K562 (cell line): ENCODE measurements around the gene ABCA13. TPM values are rescaled to one million over a fixed set of nuclear protein-coding genes. Genes with fewer than 3 reads are reported as not detected.

Experiments used
- ATAC-seq: fragments of 200-7000 bp; cut with Tn5 transposase; 3 replicates; pipeline ENCODE4 v1.9.1; 2020; ENCODE audit warnings: moderate library complexity
- BruUV-seq: library from RNA; stranded (reverse); fragments of 400-500 nt; replicated peaks from 2 replicates; lab custom pipeline; 2021; lab: Mats Ljungman, UMichigan
- CTCF ChIA-PET: fragments of 300-600 bp; formaldehyde crosslinking; extraction: SDS; loops from one replicate; lab custom pipeline; 2021; ENCODE audit warnings: low intra/inter-chr PET ratio; lab: Yijun Ruan, JAX
- POLR2A ChIA-PET: fragments of 300-600, 350-650 bp; sonication (Branson Sonifier 250); formaldehyde crosslinking; extraction: SDS; loops from one replicate; lab custom pipeline; 2021; ENCODE audit warnings: antibody characterized with exemption, inconsistent platforms; lab: Yijun Ruan, JAX
- DNase-seq, 4 experiments: peaks; one replicate each; pipeline versions ENCODE4 v3.0.0 to v3.0.0-alpha.2; 2011 to 2018; ENCODE audit warnings: low spot score in 3 of 4, mixed read lengths in 3 of 4; ENCODE audit errors: extremely low read depth in 1 of 4
- FAIRE-seq: peaks from 2 replicates; lab custom pipeline; 2011; peaks lifted over from hg19 to GRCh38; lab: Jason Lieb, UNC
- H2AFZ ChIP-seq: 2 replicates; pipeline ENCODE4 v1.6.0; 2011; ENCODE audit warnings: low read depth, low read length, control low read depth, inconsistent platforms
- H3K27ac ChIP-seq: fragments of 200-600 bp; 3 replicates; pipeline ENCODE4 v1.8.0; 2011; ENCODE audit warnings: low read depth, mild to moderate bottlenecking, control low read depth, inconsistent platforms, low read length, moderate library complexity, mixed read lengths; ENCODE audit errors: extremely low read depth
- H3K27me3 ChIP-seq, 2 experiments: fragments of 300-600 bp in 1 of 2; 2 replicates in 1 of 2; 3 replicates in 1 of 2; pipeline versions ENCODE4 v1.6.0 to v1.8.0; 2011; ENCODE audit warnings: inconsistent platforms in 2 of 2, low read length in 2 of 2, mild to moderate bottlenecking in 1 of 2, mixed read lengths in 1 of 2, moderate library complexity in 1 of 2; ENCODE audit not compliant: control insufficient read depth in 2 of 2, insufficient read depth in 2 of 2
- H3K36me3 ChIP-seq: fragments of 300-600 bp; 3 replicates; pipeline ENCODE4 v1.8.0; 2011; ENCODE audit warnings: mild to moderate bottlenecking, low read length, inconsistent platforms; ENCODE audit not compliant: control insufficient read depth, insufficient read depth
- H3K4me1 ChIP-seq, 2 experiments: fragments of 200-600 bp in 1 of 2; replicated peaks in 1 of 2; 2 replicates in 1 of 2; 3 replicates in 1 of 2; pipeline versions ENCODE4 v1.5.1 to v1.8.0; 2011; ENCODE audit warnings: inconsistent platforms in 2 of 2, low read length in 2 of 2, mild to moderate bottlenecking in 1 of 2, mixed read lengths in 1 of 2, moderate library complexity in 1 of 2; ENCODE audit not compliant: control insufficient read depth in 2 of 2, insufficient read depth in 2 of 2
- H3K4me2 ChIP-seq: 2 replicates; pipeline ENCODE4 v1.6.1; 2011; ENCODE audit warnings: low read length, control low read depth, inconsistent platforms, mixed read lengths; ENCODE audit not compliant: insufficient read depth
- H3K4me3 ChIP-seq: fragments of 200-600 bp; sonication (generic), shearing (Covaris generic); 2 replicates; pipeline ENCODE4 v1.5.1; 2016; ENCODE audit warnings: control low read depth, inconsistent platforms
- H3K79me2 ChIP-seq: fragments of 200-600 bp; 3 replicates; pipeline ENCODE4 v1.8.0; 2011; ENCODE audit warnings: low read length, inconsistent platforms; ENCODE audit not compliant: control insufficient read depth, insufficient read depth
- H3K9ac ChIP-seq, 2 experiments: 2 replicates each; pipeline versions ENCODE4 v1.6.0 to v1.6.1; 2011; ENCODE audit warnings: low read depth in 2 of 2, low read length in 2 of 2, control low read depth in 1 of 2, inconsistent platforms in 1 of 2, mild to moderate bottlenecking in 1 of 2, mixed read lengths in 1 of 2; ENCODE audit not compliant: insufficient read depth in 1 of 2
- H3K9me1 ChIP-seq: one replicate; pipeline ENCODE4 v1.6.0; 2011; ENCODE audit warnings: inconsistent platforms, mild to moderate bottlenecking, low read length, moderate library complexity; ENCODE audit not compliant: control insufficient read depth, insufficient read depth
- H3K9me3 ChIP-seq: replicated peaks from 2 replicates; pipeline ENCODE4 v1.5.1; 2011; ENCODE audit warnings: low read depth, low read length, inconsistent platforms; ENCODE audit not compliant: control insufficient read depth, insufficient read depth
- H4K20me1 ChIP-seq: replicated peaks from 2 replicates; pipeline ENCODE4 v1.6.1; 2011; ENCODE audit warnings: low read length, inconsistent platforms, mixed read lengths; ENCODE audit not compliant: control insufficient read depth, insufficient read depth
- ARHGAP35 ChIP-seq: fragments of 450-650 bp; IDR thresholded peaks from 2 replicates; pipeline ENCODE4 v1.6.1; 2018; ENCODE audit not compliant: partially characterized antibody
- BMI1 ChIP-seq: fragments of 150-350 bp; IDR thresholded peaks from 2 replicates; pipeline ENCODE4 v1.6.1; 2014; ENCODE audit warnings: low read length
- BRD4 ChIP-seq: fragments of 200-600 bp; sonication (generic); IDR thresholded peaks from 2 replicates; pipeline ENCODE4 v1.6.1; 2017; ENCODE audit warnings: inconsistent platforms
- FOXP4 ChIP-seq: sonication (generic); formaldehyde crosslinking; IDR thresholded peaks from 2 replicates; pipeline ENCODE4 v1.8.0; 2022; ENCODE audit warnings: mild to moderate bottlenecking, missing genetic modification reagents, borderline replicate concordance
- HDGF ChIP-seq: fragments of 450-650 bp; IDR thresholded peaks from 2 replicates; pipeline ENCODE4 v1.6.1; 2016
- IRF9 ChIP-seq: fragments of 450-650 bp; IDR thresholded peaks from 2 replicates; pipeline ENCODE4 v1.6.1; 2016; ENCODE audit warnings: missing biosample characterization, missing genetic modification characterization
- KLF10 ChIP-seq: fragments of 250-450 bp; sonication (Bioruptor Pico); IDR thresholded peaks from 2 replicates; pipeline ENCODE4 v1.6.1; 2021; ENCODE audit warnings: matching md5 sums
- MCM7 ChIP-seq, 2 experiments: fragments of 450-650 bp; IDR thresholded peaks; 2 replicates each; pipeline ENCODE4 v1.6.1; 2016 to 2018
- MYNN ChIP-seq, 2 experiments: sonication (generic); formaldehyde crosslinking in 1 of 2; IDR thresholded peaks; 2 replicates each; pipeline versions ENCODE4 v1.5.0 to v1.6.1; 2016 to 2020; ENCODE audit warnings: antibody characterized with exemption in 1 of 2, missing genetic modification reagents in 1 of 2
- PML ChIP-seq: IDR thresholded peaks from 2 replicates; pipeline ENCODE4 v1.6.1; 2012; ENCODE audit warnings: low read length, inconsistent platforms
- TCF7 ChIP-seq: sonication (generic); IDR thresholded peaks from 2 replicates; pipeline ENCODE4 v1.6.1; 2016; ENCODE audit warnings: antibody characterized with exemption, borderline replicate concordance
- TEAD1 ChIP-seq, 2 experiments: fragments of 450-650 bp in 1 of 2; sonication (generic) in 1 of 2; formaldehyde crosslinking; IDR thresholded peaks; 2 replicates each; pipeline versions ENCODE4 v1.4.0 to v1.8.0; 2020 to 2022; ENCODE audit warnings: mild to moderate bottlenecking in 2 of 2, missing genetic modification reagents in 1 of 2
- ZNF232 ChIP-seq: sonication (generic); formaldehyde crosslinking; IDR thresholded peaks from 2 replicates; pipeline ENCODE4 v1.8.0; 2022; ENCODE audit warnings: mild to moderate bottlenecking, missing genetic modification reagents
- ZNF274 ChIP-seq: IDR thresholded peaks from 2 replicates; pipeline ENCODE4 v1.6.1; 2011; ENCODE audit warnings: low read depth, mild to moderate bottlenecking, low read length, moderate library complexity, borderline replicate concordance
- ZNF76 ChIP-seq: fragments of 250-450 bp; sonication (Bioruptor Pico); IDR thresholded peaks from 2 replicates; pipeline ENCODE4 v1.4.0; 2020; ENCODE audit warnings: mild to moderate bottlenecking, moderate library complexity, borderline replicate concordance
- ZNF830 ChIP-seq: fragments of 250-450 bp; sonication (Bioruptor Pico); IDR thresholded peaks from 2 replicates; pipeline ENCODE4 v1.5.0; 2021; ENCODE audit warnings: mild to moderate bottlenecking
- WGBS: fragments of 100-300 bp; shearing (Covaris generic); methylation state at CpG from one replicate; pipeline ENCODE4 v1.1.6; 2016; ENCODE audit warnings: low coverage, mixed read lengths; ENCODE audit not compliant: insufficient coverage; ENCODE audit errors: missing lambda C conversion rate; 5-methylcytosine and 5-hydroxymethylcytosine counted together
- in situ Hi-C: fragments of 300-500 bp; cut with MboI; formaldehyde crosslinking; loops from 4 replicates; pipeline ENCODE4 v1.15.0; 2018; ENCODE audit warnings: inconsistent platforms, mixed read lengths
- intact Hi-C: fragments of 100-400 bp; cut with micrococcal nuclease; formaldehyde crosslinking; loops from 2 replicates; pipeline ENCODE4 v1.14.2; 2022
- polyA plus RNA-seq, 8 experiments: library from polyadenylated mRNA; depleted of rRNA in 4 of 8; stranded (reverse) in 5 of 8; unstranded in 3 of 8; fragments of >200 nt; fragmentation: Nextera tagmentation in 2 of 8; fragmentation: Illumina TruSeq in 1 of 8; extraction: Ambion mirVana in 2 of 8; extraction: Trizol in 1 of 8; gene quantifications; 2 replicates each; pipeline versions ENCODE4 v1.2.1 to v1.2.3, GENCODE V29; 2011 to 2014; ENCODE audit warnings: inconsistent platforms in 1 of 8, missing spikeins in 1 of 8
- total RNA-seq, 7 experiments: library from RNA; depleted of rRNA in 6 of 7; stranded (reverse); fragments of >200 nt in 6 of 7; fragmentation: Illumina TruSeq in 2 of 7; extraction: Trizol in 2 of 7; gene quantifications; 2 replicates each; pipeline versions ENCODE4 v1.2.1 to v1.2.3, GENCODE V29; 2011 to 2021; ENCODE audit warnings: low replicate concordance in 1 of 7

Gene ABCA13
- total and polyA plus RNA-seq, 9 of the 15 experiments (the other 6 are each of a cell fraction or from before 2014, with no cell fraction given) = 0.14 to 1.5 (median 0.38) TPM

GRCh38 chr7:48161407-48162125 is 9.7 kb upstream of the ABCA13 start:
- BruUV-seq = no TSS peak
- FAIRE-seq = no peak
- no peaks in the 10 kb centered on the region for H3K9me1 ChIP-seq
- POLR2A ChIA-PET = no interaction called here
- intact Hi-C loops = no loop called here
- TF ChIP-seq ZNF830 (no peak), BRD4 (no peak), IRF9 (tag) (no peak), ZNF274 (no peak), TCF7 (no peak), TEAD1 (CRISPR knock-in tag; IDR thresholded peaks at IDR 0.05) (no peak), ARHGAP35 (no peak), KLF10 (CRISPR knock-in tag) (no peak), ZNF76 (CRISPR knock-in tag) (no peak), MYNN (IDR thresholded peaks at IDR 0.05) (no peak), MYNN (CRISPR knock-in tag; IDR thresholded peaks at IDR 0.05) (no peak), ZNF232 (CRISPR knock-in tag) (no peak), PML (no peak), BMI1 (no peak), FOXP4 (CRISPR knock-in tag) (no peak), HDGF (no peak), MCM7 (IDR thresholded peaks at IDR 0.05) (no peak)
- TF ChIP-seq, all 486 proteins: peak for 0
- Histone ChIP-seq H4K20me1 (no peaks in the 10 kb centered on the region), H3K79me2 (no peaks in the 10 kb centered on the region), H3K9ac (no peak overlapping the region), H3K4me2 (no peak overlapping the region), H2AFZ (no peak overlapping the region), H3K36me3 (no peaks in the 10 kb centered on the region), H3K27me3 (no peaks in the 10 kb centered on the region), H3K4me1 (no peaks in the 10 kb centered on the region), H3K9me3 (no peaks in the 10 kb centered on the region), H3K27ac (no peak overlapping the region), H3K4me3 (no peak overlapping the region)
- in situ Hi-C loops = no loop called here
- DNase-seq (no peak), ATAC-seq (no peak)
- CTCF ChIA-PET = no interaction called here
- 0% methylated on average over 1 of the region's 1 CpG for WGBS
